Astrocyte (in vitro differentiated cells and primary cell): ENCODE results near the gene GRK6.
"Not testable (repeated sequence)": the region's sequence is repeated elsewhere in the genome, so short reads cannot be mapped to it uniquely, and the experiment has no call there.

Source experiments
- EZH2 ChIP-seq: IDR thresholded peaks from 2 replicates; pipeline ENCODE4 v1.6.1; 2012; ENCODE audit warnings: mild to moderate bottlenecking, low read length, inconsistent platforms; ENCODE audit not compliant: insufficient read depth
- TF ChIP-seq, protein P1 (sequence below): IDR thresholded peaks from 2 replicates; pipeline ENCODE4 v1.5.1; 2011; ENCODE audit warnings: low read depth, mild to moderate bottlenecking, inconsistent platforms, low read length, moderate library complexity; ENCODE audit not compliant: insufficient read depth

DNA sequence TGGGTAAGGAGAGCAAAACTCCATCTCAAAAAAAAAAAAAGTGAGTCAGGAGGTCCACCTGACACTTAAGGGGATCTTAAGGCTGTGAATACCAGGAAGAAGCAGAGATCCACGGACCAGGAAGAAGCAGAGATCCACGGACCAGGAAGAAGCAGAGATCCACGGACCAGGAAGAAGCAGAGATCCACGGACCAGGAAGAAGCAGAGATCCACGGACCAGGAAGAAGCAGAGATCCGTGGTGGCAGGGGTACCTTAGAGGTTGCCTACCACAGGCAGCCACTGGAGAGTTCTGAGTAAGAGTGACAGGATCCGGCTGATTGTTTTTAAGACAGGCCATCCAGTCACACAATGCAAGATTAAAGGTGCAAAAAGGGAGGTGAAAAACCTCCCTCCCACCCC, 6.0 kb upstream of the GRK6 start:
- TF ChIP-seq, protein P1, sequence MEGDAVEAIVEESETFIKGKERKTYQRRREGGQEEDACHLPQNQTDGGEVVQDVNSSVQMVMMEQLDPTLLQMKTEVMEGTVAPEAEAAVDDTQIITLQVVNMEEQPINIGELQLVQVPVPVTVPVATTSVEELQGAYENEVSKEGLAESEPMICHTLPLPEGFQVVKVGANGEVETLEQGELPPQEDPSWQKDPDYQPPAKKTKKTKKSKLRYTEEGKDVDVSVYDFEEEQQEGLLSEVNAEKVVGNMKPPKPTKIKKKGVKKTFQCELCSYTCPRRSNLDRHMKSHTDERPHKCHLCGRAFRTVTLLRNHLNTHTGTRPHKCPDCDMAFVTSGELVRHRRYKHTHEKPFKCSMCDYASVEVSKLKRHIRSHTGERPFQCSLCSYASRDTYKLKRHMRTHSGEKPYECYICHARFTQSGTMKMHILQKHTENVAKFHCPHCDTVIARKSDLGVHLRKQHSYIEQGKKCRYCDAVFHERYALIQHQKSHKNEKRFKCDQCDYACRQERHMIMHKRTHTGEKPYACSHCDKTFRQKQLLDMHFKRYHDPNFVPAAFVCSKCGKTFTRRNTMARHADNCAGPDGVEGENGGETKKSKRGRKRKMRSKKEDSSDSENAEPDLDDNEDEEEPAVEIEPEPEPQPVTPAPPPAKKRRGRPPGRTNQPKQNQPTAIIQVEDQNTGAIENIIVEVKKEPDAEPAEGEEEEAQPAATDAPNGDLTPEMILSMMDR: not testable (repeated sequence)
- not testable (repeated sequence) for TF ChIP-seq EZH2
